ENCODE results near the gene GRIK4.

DNA sequence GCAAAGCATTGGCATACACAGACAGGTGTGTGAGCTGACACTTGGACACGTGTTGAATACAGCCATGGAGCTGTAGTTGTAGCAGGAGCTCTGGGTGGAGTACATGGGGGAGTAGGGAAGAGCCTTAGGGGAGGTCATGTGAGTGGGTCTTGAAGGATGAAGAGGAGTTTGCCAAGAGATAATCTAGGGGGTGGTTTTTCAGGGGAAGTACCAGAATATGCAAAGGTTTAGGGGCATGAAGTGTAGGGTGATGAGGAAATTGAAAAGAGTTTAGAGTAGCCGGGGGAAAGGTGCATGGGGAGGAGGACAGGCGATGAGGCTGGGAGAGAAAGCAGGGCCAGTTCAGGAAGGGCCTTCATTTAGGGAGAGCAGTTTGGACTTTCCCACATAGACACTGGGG, 74.5 kb downstream of the GRIK4 start:
- TF ChIP-seq, protein P1, sequence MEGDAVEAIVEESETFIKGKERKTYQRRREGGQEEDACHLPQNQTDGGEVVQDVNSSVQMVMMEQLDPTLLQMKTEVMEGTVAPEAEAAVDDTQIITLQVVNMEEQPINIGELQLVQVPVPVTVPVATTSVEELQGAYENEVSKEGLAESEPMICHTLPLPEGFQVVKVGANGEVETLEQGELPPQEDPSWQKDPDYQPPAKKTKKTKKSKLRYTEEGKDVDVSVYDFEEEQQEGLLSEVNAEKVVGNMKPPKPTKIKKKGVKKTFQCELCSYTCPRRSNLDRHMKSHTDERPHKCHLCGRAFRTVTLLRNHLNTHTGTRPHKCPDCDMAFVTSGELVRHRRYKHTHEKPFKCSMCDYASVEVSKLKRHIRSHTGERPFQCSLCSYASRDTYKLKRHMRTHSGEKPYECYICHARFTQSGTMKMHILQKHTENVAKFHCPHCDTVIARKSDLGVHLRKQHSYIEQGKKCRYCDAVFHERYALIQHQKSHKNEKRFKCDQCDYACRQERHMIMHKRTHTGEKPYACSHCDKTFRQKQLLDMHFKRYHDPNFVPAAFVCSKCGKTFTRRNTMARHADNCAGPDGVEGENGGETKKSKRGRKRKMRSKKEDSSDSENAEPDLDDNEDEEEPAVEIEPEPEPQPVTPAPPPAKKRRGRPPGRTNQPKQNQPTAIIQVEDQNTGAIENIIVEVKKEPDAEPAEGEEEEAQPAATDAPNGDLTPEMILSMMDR (conservative IDR thresholded peaks at IDR 0.05) = no peak
- no peak for TF ChIP-seq EZH2 (IDR thresholded peaks at IDR 0.05; ENCODE audit: low read depth)
